K562 treated with DMSO at 1 percent for 4 hours (cell line): ENCODE results near the gene RINT1. TPM values are rescaled to one million over a fixed set of nuclear protein-coding genes. Genes with fewer than 3 reads are reported as not detected.

Source experiments
- total RNA-seq: library from RNA; unstranded; fragments of 300-600 nt; gene quantifications from 2 replicates; pipeline ENCODE4 v1.2.3, GENCODE V29; 2022; ENCODE audit not compliant: insufficient read depth

RINT1 gene
- 26.9 and 31.4 TPM in 2 replicates for total RNA-seq

DNA sequence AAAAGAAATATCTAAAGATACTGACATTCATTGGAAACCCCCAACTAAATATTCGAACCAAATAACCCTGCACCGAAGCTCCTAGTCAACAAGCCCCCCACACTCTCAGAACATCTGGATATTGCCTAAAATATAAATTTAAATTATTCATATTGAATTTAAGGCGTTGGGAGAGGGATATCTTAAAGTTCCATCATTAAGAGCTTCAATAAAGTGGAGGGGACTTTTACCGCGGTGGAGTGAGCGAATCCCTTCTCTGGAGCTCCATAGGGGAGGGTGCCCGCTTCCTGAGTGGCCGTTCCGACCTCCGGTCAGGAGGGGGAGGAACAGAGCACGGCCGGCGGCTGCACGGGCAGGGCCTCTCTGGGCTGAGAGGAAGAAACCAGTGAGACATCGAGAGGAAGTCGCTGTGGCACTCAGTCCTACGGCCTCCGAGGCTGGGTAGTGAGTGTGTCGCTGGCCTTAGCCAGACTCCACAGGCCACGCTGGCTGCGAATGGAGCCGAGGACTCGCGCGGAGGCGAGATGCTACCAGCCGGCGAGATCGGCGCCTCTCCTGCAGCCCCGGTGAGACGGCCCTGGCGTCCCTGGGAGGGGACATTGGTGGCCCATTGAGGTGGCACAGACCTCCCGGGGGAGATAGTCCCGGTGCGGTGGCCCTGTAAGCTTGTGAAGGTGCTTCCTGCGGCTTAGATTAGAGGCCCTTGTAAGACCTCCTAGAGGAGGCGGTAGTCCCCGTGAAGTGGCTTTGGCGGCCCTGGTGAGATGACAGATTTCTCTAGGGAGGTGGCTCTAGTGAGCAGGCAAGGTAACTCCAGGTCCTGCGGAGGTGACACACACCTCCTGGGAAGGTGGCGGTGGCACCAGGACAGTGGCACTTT is at the start of gene RINT1:
Gene RINT1 (plus strand): TSS at position 410 of the 880 bp plus-strand sequence. CDS start 115 bp downstream, at position 525.

GRCh38 chr7:105521717-105522463 is 10.1 kb upstream of the RINT1 start, which contains the start of gene PUS7:
TSS of gene PUS7 (minus strand) at chr7:105522271. CDS start at chr7:105508512, 13,759 bp downstream.

GRCh38 chr7:105581066-105581811 is 49.2 kb downstream of the RINT1 start, which contains the start of gene EFCAB10:
TSS of gene EFCAB10 (minus strand) at chr7:105581493. CDS start at chr7:105581463, 30 bp downstream.

Other genes with a start within 250 kb of the RINT1 start
- gene SRPK2, start 143.3 kb upstream of the RINT1 start, total RNA-seq, result 27.5 and 44.5 TPM in 2 replicates
- 9.7 and 15.7 TPM in 2 replicates for gene PUS7, start 9.9 kb upstream of the RINT1 start, total RNA-seq
- gene EFCAB10, start 49.3 kb downstream of the RINT1 start, total RNA-seq, result 2.0 and 8.3 TPM in 2 replicates